Naive thymus-derived CD4-positive, alpha-beta T cell (primary cell): ENCODE measurements around the gene BABAM1. TPM values are rescaled to one million over a fixed set of nuclear protein-coding genes. Genes with fewer than 3 reads are reported as not detected.

ENCODE experiments used
- ATAC-seq: fragments of 150-1000 bp; cut with Tn5 transposase; 2 replicates; pipeline ENCODE4 v1.10.0; 2021; ENCODE audit warnings: mild to moderate bottlenecking, moderate library complexity
- CTCF ChIA-PET: fragments of 350-600 bp; sonication (Branson Sonifier 250); formaldehyde crosslinking; loops from one replicate; lab custom pipeline; 2021; ENCODE audit warnings: antibody characterized with exemption; lab: Charles Lee
- POLR2A ChIA-PET: fragments of 350-600 bp; sonication (Branson Sonifier 250); formaldehyde crosslinking; loops from one replicate; lab custom pipeline; 2021; ENCODE audit warnings: antibody characterized with exemption, inconsistent platforms; lab: Charles Lee
- DNase-seq, 9 donors: peaks; one replicate each; pipeline versions ENCODE4 v3.0.0 to v3.0.0-alpha.2; 2020 to 2022; ENCODE audit warnings: mixed read lengths in 1 of 9
- H3K27ac ChIP-seq: one replicate; pipeline ENCODE4 v1.7.0; 2013; ENCODE audit warnings: mild to moderate bottlenecking, low read depth, low read length, moderate library complexity
- H3K27me3 ChIP-seq, 2 donors: one replicate each; pipeline ENCODE4 v1.7.0; 2013; ENCODE audit warnings: low read length in 2 of 2, mild to moderate bottlenecking in 2 of 2, moderate library complexity in 2 of 2; ENCODE audit not compliant: control insufficient read depth in 2 of 2, insufficient read depth in 2 of 2
- H3K36me3 ChIP-seq, 3 experiments: 1 replicate in 2 of 3; 2 replicates in 1 of 3; pipeline ENCODE4 v1.7.0; 2013; ENCODE audit warnings: low read length in 3 of 3, mild to moderate bottlenecking in 3 of 3, moderate library complexity in 1 of 3; ENCODE audit not compliant: insufficient read depth in 3 of 3, control insufficient read depth in 2 of 3
- H3K4me1 ChIP-seq, 2 donors: one replicate each; pipeline ENCODE4 v1.7.0; 2013; ENCODE audit warnings: low read length in 2 of 2, mild to moderate bottlenecking in 2 of 2, moderate library complexity in 1 of 2; ENCODE audit not compliant: control insufficient read depth in 2 of 2, insufficient read depth in 2 of 2
- H3K4me3 ChIP-seq: 2 replicates; pipeline ENCODE4 v1.7.0; 2013; ENCODE audit warnings: mild to moderate bottlenecking, low read length
- H3K9me3 ChIP-seq, 3 experiments: 1 replicate in 2 of 3; 2 replicates in 1 of 3; pipeline ENCODE4 v1.7.0; 2013; ENCODE audit warnings: low read length in 3 of 3; ENCODE audit not compliant: control insufficient read depth in 2 of 3
- H3K27ac Mint-ChIP-seq, 9 donors: one replicate each; pipeline ENCODE4 v1.8.0; 2020 to 2022; ENCODE audit warnings: mixed read lengths in 9 of 9, mild to moderate bottlenecking in 8 of 9, moderate library complexity in 5 of 9, inconsistent platforms in 2 of 9
- H3K27me3 Mint-ChIP-seq, 5 donors: one replicate each; pipeline ENCODE4 v1.8.0; 2021 to 2022; ENCODE audit warnings: mixed read lengths in 5 of 5, mild to moderate bottlenecking in 1 of 5
- H3K36me3 Mint-ChIP-seq, 5 donors: one replicate each; pipeline ENCODE4 v1.8.0; 2020 to 2022; ENCODE audit warnings: mixed read lengths in 5 of 5, mild to moderate bottlenecking in 3 of 5, inconsistent platforms in 1 of 5
- H3K4me1 Mint-ChIP-seq, 7 donors: one replicate each; pipeline ENCODE4 v1.8.0; 2020 to 2022; ENCODE audit warnings: mixed read lengths in 7 of 7, mild to moderate bottlenecking in 3 of 7, inconsistent platforms in 1 of 7
- H3K4me3 Mint-ChIP-seq, 10 donors: one replicate each; pipeline ENCODE4 v1.8.0; 2020 to 2022; ENCODE audit warnings: mild to moderate bottlenecking in 10 of 10, mixed read lengths in 10 of 10, moderate library complexity in 6 of 10, inconsistent platforms in 2 of 10
- H3K9me3 Mint-ChIP-seq, 11 donors: one replicate each; pipeline ENCODE4 v1.8.0; 2020 to 2022; ENCODE audit warnings: mixed read lengths in 11 of 11, mild to moderate bottlenecking in 4 of 11, inconsistent platforms in 1 of 11, moderate library complexity in 1 of 11
- intact Hi-C, 2 donors: fragments of 100-400 bp; cut with micrococcal nuclease; formaldehyde crosslinking; loops; one replicate each; pipeline ENCODE4 v1.15.1; 2023
- polyA plus RNA-seq, 2 donors: library from polyadenylated mRNA; unstranded; fragments of 300-500 nt; fragmentation: Illumina TruSeq; gene quantifications; one replicate each; pipeline ENCODE4 v1.2.3, GENCODE V29; 2021
- total RNA-seq, 6 experiments: library from RNA in 5 of 6; stranded (reverse) in 5 of 6; gene quantifications; 1 replicate in 5 of 6; 2 replicates in 1 of 6; pipeline ENCODE4 v1.2.3 and lab custom pipeline; 2021 to 2026

The BABAM1 gene
- total and polyA plus RNA-seq, 7 experiments from 2014 or later: 72.4 to 111 (median 95.6) TPM

DNA sequence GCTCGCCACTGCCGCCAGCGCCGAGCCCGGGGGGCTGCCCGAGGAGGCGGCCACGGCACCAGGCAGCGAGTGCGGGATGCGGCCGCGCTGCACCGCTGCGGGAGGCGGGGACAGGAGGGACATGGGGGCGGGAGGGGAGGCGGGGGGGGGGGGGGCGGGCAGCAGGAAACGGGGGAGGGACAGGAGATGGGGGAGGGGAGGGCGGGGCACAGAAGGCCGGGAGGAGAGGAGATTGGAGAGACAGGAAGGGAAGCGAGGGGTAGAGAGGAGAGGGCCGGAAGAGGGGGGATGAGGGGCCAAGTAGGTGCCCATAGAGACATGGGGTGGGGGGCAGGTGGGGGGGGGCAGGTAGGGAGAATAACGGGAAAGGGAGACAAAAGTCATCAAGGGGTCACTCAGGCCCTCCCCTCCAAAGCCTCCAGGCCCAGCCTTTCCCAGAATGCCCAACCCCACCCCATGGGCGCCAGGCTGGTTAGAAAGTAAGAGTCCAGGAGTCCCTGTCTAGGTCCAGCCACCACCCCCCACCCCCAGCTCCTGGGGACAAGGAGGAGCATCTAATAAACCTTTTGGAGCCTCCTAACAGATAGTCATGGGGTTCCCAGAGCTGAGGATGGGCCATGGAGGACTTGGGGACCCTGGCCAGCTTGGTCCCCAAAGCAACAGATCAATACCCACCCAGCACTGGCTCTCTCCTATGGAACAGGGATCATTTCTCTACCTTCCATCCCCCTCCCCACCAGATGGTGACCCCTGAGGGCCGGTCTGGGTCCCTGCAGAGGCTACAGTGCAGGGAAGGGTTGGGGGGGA, 31.1 kb upstream of the BABAM1 start:
- H3K4me3 Mint-ChIP-seq: peak overlapping the region in 9 of 10 donors; percentile 39 to 88 (median 67)
- ATAC-seq (peak; percentile 49), DNase-seq (no peak)
- peaks cover 0 to 3% (median 0%) of the 10 kb centered on the region in 5 donors for H3K36me3 Mint-ChIP-seq
- Histone ChIP-seq H3K4me3 (peak overlapping the region; percentile 74), H3K27ac (peak overlapping the region; percentile 64), H3K9me3 (no peaks in the 10 kb centered on the region), H3K36me3 (peaks cover 0 to 4% (median 3%) of the 10 kb centered on the region in 3 experiments), H3K27me3 (no peaks in the 10 kb centered on the region), H3K4me1 (peaks cover 0 to 11% of the 10 kb centered on the region in 2 donors)
- no peaks in the 10 kb centered on the region for H3K9me3 Mint-ChIP-seq
- intact Hi-C loops: loop anchor here (1.0 to 2.0 kb wide), 12 partner anchors 9 to 169 kb away; partner anchors contain the start of genes OCEL1 (in 2 of the 2), USE1 (in 2 of the 2), BABAM1 (in 1 of the 2) and HAUS8 (in 1 of the 2)
- H3K27ac Mint-ChIP-seq: peak overlapping the region in 1 of 9 donors; percentile 23
- H3K27me3 Mint-ChIP-seq: no peaks in the 10 kb centered on the region
- peaks cover 4 to 22% (median 16%) of the 10 kb centered on the region in 7 donors for H3K4me1 Mint-ChIP-seq
- POLR2A ChIA-PET: interaction anchor here (0.5 to 4.2 kb wide), 14 partner anchors 8 to 169 kb away, joined by 3 to 37 read pairs (median 6); partner anchors contain the start of genes BABAM1, OCEL1, USE1 and USHBP1
- CTCF ChIA-PET: interaction anchor here (0.6 to 2.2 kb wide), 9 partner anchors 10 to 783 kb away, joined by 3 to 13 read pairs (median 3); partner anchors contain the start of genes OCEL1 and USE1

DNA sequence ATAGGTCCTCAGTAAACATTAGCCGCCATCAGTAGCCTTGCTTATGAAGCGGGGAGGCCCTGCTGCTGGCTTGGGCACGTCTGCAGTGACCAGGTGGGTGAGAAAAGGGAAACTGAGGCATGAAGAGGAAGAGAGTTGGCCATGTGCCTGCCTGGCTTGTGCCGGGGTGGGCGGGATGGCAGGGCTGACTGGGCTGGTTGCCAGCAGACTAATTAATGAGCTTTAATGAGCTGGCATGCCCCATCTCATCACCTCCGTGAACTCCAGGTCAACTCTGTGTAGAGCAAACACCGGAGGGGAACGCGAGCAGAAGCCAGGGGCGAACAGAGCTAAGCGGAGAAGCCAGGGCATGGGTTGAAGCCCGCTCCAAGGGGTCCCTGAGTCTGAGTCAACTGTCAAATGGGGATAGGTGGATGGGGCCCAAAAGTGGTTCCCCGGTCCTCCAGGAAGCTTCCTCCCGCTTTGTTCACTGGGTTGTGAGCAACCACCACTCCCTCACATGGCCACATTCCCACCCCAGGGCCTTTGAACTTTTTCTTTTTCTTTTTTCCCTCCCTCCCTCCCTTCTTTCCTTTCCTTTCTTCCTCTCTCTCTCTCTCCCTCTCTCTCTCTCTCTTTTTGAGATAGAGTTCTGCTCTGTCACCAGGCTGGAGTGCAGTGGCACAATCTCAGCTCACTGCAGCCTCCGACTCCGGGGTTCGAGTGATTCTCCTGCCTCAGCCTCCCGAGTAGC, 30.3 kb upstream of the BABAM1 start:
- CTCF ChIA-PET: interaction anchor here (1.1 to 2.2 kb wide), 3 partner anchors 11 to 32 kb away, joined by 3 to 13 read pairs (median 5); partner anchors contain the start of genes OCEL1 and USE1
- DNase-seq: no peak
- peak overlapping the region in 2 of 9 donors; percentile 23 to 40 for H3K27ac Mint-ChIP-seq

DNA sequence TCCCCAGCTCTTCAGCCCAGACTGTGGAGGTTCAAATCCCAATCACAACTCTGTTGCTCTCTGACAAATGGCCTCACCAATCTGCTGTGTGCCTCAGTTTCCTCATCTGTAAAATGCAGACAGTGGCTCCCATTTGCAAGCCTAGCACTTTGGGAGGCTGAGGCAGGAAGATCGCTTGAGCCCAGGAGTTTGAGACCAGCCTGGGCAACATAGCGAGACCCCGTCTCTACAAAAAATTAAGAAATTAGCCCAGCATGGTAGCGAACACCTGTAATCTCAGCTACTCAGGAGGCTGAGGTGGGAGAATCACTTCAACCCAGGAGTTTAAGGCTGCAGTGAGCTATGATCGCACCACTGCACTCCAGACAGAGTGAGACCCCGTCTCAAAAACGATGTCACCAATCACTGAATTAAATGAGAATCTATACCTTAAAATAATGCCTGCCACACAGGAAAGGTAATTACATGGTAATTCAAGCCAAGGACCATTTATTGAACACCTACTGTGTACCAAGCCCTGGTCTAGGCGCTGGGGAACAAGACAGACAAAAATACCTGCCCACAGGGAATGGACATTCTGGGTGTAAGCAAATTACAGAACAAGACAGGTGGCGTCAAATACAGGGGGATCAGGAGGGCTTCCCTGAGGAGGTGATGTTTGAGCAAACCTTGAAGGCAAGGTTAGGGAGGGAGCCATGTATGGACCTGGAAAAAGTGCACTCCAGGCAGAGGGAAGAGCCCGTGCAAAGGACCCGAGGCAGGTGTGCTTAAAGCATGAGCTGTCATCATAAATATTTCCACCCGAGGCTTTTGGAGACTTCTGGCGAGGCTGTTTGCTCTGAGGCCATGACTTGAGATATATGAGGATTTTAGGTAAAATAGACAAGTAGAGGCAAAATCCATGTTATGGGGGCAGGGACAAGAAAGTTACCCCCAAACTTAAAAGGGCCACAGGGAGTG, 29.2 kb upstream of the BABAM1 start:
- ATAC-seq (no peak), DNase-seq (no peak)
- Histone ChIP-seq H3K4me1 (peaks cover 0 to 11% of the 10 kb centered on the region in 2 donors), H3K9me3 (no peaks in the 10 kb centered on the region), H3K27me3 (no peaks in the 10 kb centered on the region), H3K27ac (no peak overlapping the region), H3K36me3 (no peaks in the 10 kb centered on the region), H3K4me3 (no peak overlapping the region)
- Mint-ChIP-seq H3K9me3 (no peaks in the 10 kb centered on the region), H3K4me3 (peak overlapping the region in 6 of 10 donors; percentile 23 to 82 (median 38)), H3K4me1 (peaks cover 4 to 22% (median 16%) of the 10 kb centered on the region in 7 donors), H3K27ac (peak overlapping the region in 3 of 9 donors; percentile 16 to 52 (median 40)), H3K27me3 (no peaks in the 10 kb centered on the region), H3K36me3 (no peaks in the 10 kb centered on the region)
- ChIA-PET CTCF (interaction anchor here (1.4 kb wide), 1 partner anchor 23 kb away, joined by 5 read pairs; the partner anchor contains the start of gene USE1), POLR2A (interaction anchor here (4.2 kb wide), 1 partner anchor 22 kb away, joined by 30 read pairs; the partner anchor contains the start of gene USE1)
- intact Hi-C loops: no loop called here

More for the DNA sequence above, 30.3 kb upstream of the BABAM1 start:
- Mint-ChIP-seq H3K4me3 (peak overlapping the region in 7 of 10 donors; percentile 27 to 88 (median 41)), H3K9me3 (no peaks in the 10 kb centered on the region), H3K27me3 (no peaks in the 10 kb centered on the region), H3K4me1 (peaks cover 4 to 22% (median 16%) of the 10 kb centered on the region in 7 donors), H3K36me3 (peaks cover 0 to under 1% (median 0%) of the 10 kb centered on the region in 5 donors)
- Histone ChIP-seq H3K4me1 (peaks cover 0 to 11% of the 10 kb centered on the region in 2 donors), H3K36me3 (peaks cover 0 to 2% (median 1%) of the 10 kb centered on the region in 3 experiments), H3K4me3 (no peak overlapping the region), H3K9me3 (no peaks in the 10 kb centered on the region), H3K27ac (no peak overlapping the region), H3K27me3 (no peaks in the 10 kb centered on the region)
- intact Hi-C loops: no loop called here
- ATAC-seq: no peak
- POLR2A ChIA-PET: interaction anchor here (0.5 to 4.2 kb wide), 4 partner anchors 11 to 38 kb away, joined by 3 to 37 read pairs (median 17); partner anchors contain the start of genes OCEL1 and USE1

DNA sequence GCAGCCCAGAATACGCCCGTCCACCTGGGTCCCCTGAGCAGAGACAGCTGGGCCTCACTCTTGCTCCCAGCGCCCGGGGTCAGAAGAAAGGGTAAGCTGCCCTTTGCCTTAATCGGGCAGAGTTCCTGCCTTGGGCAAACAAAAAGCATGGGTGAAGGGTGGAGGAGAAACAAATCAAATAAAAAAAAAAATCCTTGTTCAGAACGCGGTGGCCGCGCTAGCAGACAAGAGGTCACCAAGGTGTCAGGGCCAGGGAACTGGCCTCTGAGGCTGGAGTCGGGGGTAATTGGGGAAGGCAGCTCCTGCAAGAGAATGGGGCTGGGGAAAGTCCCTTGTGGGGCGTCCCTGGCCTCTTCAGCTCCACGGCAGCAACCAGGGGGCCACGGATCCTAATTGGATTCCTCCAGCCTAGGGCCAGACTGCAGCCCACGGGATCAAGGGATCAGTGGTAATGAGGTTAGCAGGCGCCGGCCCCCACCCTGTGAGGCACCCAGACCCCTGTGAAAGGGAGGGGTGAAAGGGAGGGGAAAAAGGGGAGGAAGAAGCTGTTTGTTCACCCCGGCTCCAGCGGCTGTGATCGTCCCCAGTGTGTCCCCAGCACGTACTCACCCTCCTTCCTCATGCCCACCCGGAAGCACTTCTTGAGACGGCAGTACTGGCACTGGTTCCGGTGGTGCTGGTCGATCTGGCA, 27.0 kb upstream of the BABAM1 start:
- Histone ChIP-seq H3K4me1 (no peaks in the 10 kb centered on the region), H3K9me3 (no peaks in the 10 kb centered on the region), H3K4me3 (no peak overlapping the region), H3K36me3 (no peaks in the 10 kb centered on the region), H3K27me3 (no peaks in the 10 kb centered on the region), H3K27ac (no peak overlapping the region)
- no peaks in the 10 kb centered on the region for H3K9me3 Mint-ChIP-seq
- ChIA-PET CTCF (interaction anchor here (0.5 kb wide), 1 partner anchor 65 kb away, joined by 3 read pairs; no protein-coding TSS in a partner anchor), POLR2A (interaction anchor here (0.6 to 1.4 kb wide), 2 partner anchors 24 to 538 kb away, joined by 3 to 4 read pairs; no protein-coding TSS in a partner anchor)
- H3K27ac Mint-ChIP-seq: peak overlapping the region in 1 of 9 donors; percentile 86
- H3K27me3 Mint-ChIP-seq: peaks cover 0 to 4% (median 0%) of the 10 kb centered on the region in 5 donors
- DNase-seq (no peak), ATAC-seq (no peak)
- peaks cover 0 to 10% (median 0%) of the 10 kb centered on the region in 7 donors for H3K4me1 Mint-ChIP-seq
- no peaks in the 10 kb centered on the region for H3K36me3 Mint-ChIP-seq
- no peak overlapping the region for H3K4me3 Mint-ChIP-seq
- intact Hi-C loops: no loop called here

- no peak overlapping the region for H3K4me3 Mint-ChIP-seq
- H3K9me3 ChIP-seq: no peaks in the 10 kb centered on the region
- no peaks in the 10 kb centered on the region for H3K27me3 ChIP-seq
- H3K4me1 ChIP-seq: no peaks in the 10 kb centered on the region
- ATAC-seq (no peak), DNase-seq (no peak)
- CTCF ChIA-PET: interaction anchor here (0.5 kb wide), 1 partner anchor 64 kb away, joined by 3 read pairs; no protein-coding TSS in a partner anchor
- H3K27ac Mint-ChIP-seq: peak overlapping the region in 2 of 9 donors; percentile 65 to 86
- H3K27ac ChIP-seq: no peak overlapping the region
- H3K36me3 Mint-ChIP-seq: no peaks in the 10 kb centered on the region
- H3K4me1 Mint-ChIP-seq: peaks cover 0 to 10% (median 0%) of the 10 kb centered on the region in 7 donors
- H3K27me3 Mint-ChIP-seq: peaks cover 0 to 4% (median 0%) of the 10 kb centered on the region in 5 donors
- POLR2A ChIA-PET: interaction anchor here (0.7 to 2.5 kb wide), 3 partner anchors 26 to 115 kb away, joined by 3 to 12 read pairs (median 3); partner anchors contain the start of gene USE1
- no peaks in the 10 kb centered on the region for H3K9me3 Mint-ChIP-seq
- intact Hi-C loops: no loop called here
- H3K4me3 ChIP-seq: no peak overlapping the region
- no peaks in the 10 kb centered on the region for H3K36me3 ChIP-seq
Observed at GRCh38 chr19:17240826-17241399, 26.3 kb upstream of the BABAM1 start.
